Right lung (tissue), 5 donors: ENCODE measurements around the gene C16orf96. TPM values are rescaled to one million over a fixed set of nuclear protein-coding genes. Genes with fewer than 3 reads are reported as not detected.

ENCODE experiments used
- DNase-seq, 2 donors: peaks; one replicate each; pipeline ENCODE4 v3.0.0-alpha.2; 2013
- polyA plus RNA-seq, 5 donors: library from polyadenylated mRNA; unstranded; fragments of 120-200 nt; gene quantifications; one replicate each; pipeline versions ENCODE4 v1.2.1 to v1.2.3, GENCODE V29; 2013; ENCODE audit warnings: inconsistent platforms in 1 of 5, low replicate concordance in 1 of 5; ENCODE audit not compliant: insufficient read length in 5 of 5, insufficient read depth in 1 of 5

Gene C16orf96
- polyA plus RNA-seq, 5 donors = 0.27 to 0.54 (median 0.33) TPM

DNA sequence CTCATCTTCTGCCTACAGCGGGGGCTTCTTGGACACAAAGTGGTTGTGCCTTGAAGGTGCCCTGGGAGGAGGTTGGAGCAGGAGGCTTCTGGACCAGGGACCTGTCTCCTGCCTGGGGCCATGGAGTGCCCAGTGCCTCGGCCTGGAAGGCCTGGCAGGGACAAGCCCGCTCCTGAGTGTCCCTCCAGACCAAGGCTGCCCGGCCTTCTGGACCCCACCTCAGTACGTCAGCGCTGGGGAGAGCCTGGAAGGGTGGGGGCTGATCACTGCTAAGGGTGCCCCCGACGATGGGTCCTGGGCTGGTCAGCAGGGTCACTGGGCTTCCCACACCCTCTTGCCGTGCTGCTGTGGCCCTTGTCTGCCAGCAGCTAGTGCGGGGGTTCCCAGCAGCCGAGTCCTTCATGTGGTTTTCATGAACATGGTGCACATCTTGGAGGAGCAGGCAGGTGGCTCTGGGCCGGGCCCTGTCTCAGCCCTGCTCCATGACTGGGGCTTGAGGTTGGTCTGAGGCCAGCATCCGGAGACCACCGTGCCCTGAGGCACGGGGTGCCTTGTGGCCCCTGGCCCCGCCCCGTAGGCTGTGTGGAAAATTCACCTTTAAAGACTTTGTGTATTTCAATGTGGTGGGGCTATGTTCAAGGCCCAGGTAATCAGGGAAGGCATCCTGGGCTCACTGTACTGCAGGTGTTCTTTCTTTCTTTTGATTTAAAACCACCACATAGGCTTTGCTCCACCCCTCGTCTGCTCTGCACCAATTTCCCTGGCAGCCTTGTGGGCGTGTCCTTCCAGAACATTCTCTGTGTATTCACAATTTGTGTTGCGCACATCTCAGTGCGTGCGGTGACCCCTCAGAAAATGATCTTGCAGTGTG is 90.9 kb downstream of the C16orf96 start:
- no peak for DNase-seq

GRCh38 chr16:4647644-4647980 is 91.5 kb downstream of the C16orf96 start:
- no peak for DNase-seq

DNA sequence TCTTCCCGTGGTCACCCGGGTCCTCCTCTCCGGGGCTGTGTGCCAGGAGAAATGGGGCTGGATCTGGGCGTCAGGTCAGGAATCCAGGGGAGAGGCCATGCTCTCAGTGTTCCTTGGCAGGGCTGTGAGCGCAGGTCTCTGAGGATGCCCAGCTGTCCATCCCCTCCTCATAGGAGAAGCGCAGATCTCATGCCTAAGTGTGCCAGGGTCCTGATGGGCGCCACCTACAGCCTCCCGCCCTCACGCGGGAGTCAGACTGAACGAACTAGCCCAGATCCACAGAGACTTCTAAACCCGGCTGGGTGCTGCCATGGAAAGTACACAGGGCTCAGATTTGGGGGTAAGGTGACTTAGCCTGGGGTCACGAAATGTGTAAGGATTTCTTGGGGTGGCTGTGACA is 92.8 kb downstream of the C16orf96 start:
- no peak for DNase-seq

DNA sequence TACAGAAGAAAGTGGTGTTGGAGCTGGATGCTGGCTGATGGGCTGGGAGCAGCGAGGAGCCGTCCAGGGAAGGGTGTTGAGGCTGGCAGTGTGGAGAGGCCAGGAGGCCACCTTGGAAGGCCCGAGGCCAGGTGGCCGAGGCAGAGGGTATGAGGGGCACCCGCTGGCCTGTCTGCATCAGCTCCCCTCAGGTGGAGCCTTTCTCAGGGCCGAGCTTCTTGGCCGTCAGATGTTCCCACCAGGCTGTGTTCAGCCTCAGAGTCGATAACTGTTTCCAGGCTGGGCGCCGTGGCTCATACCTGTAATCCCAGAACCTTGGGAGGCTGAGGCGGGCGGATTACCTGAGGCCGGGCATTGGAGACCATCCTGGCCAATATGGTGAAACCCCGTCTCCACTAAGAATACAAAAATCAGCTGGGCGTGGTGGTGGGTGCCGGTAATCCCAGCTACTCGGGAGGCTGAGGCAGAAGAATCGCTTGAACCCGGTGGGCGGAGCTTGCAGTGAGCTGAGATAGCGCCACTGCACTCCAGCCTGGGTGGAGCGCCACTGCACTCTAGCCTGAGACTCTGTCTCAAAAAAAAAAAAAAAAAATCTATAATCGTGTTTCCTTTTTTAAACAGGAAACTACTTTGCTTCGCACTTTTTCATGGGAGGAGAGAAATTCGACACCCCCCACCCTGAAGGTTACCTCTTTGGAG is 93.8 kb downstream of the C16orf96 start:
- no peak for DNase-seq

Other genes starting within 250 kb of the C16orf96 start
- 10 to 100 TPM; 13.7 to 35.3 (median 22.8) TPM for gene GLIS2, start 240.3 kb upstream of the C16orf96 start, polyA plus RNA-seq
- 10 to 100 TPM; 15.0 to 36.9 (median 26.0) TPM for gene PAM16, start 205.0 kb upstream of the C16orf96 start, polyA plus RNA-seq
- gene VASN, start 184.5 kb upstream of the C16orf96 start, polyA plus RNA-seq = 10 to 100 TPM; 10.3 to 24.3 (median 17.1) TPM
- gene CORO7, start 139.7 kb upstream of the C16orf96 start, polyA plus RNA-seq = 10 to 100 TPM; 13.9 to 26.1 (median 18.5) TPM
- gene DNAJA3, start 130.5 kb upstream of the C16orf96 start, polyA plus RNA-seq = 10 to 100 TPM; 30.6 to 39.5 (median 36.1) TPM
- gene NMRAL1, start 81.7 kb upstream of the C16orf96 start, polyA plus RNA-seq = 10 to 100 TPM; 32.9 to 51.1 (median 42.7) TPM
- gene HMOX2, start 79.9 kb upstream of the C16orf96 start, polyA plus RNA-seq = 10 to 100 TPM; 38.7 to 57.1 (median 39.5) TPM
- gene CDIP1, start 17.6 kb upstream of the C16orf96 start, polyA plus RNA-seq = 10 to 100 TPM; 17.1 to 29.3 (median 19.1) TPM
- 10 to 100 TPM; 10.2 to 34.0 (median 18.5) TPM for gene UBALD1, start 58.5 kb downstream of the C16orf96 start, polyA plus RNA-seq
- gene MGRN1, start 68.5 kb downstream of the C16orf96 start, polyA plus RNA-seq = 10 to 100 TPM; 38.2 to 87.7 (median 58.2) TPM
- gene NUDT16L1, start 137.2 kb downstream of the C16orf96 start, polyA plus RNA-seq = 10 to 100 TPM; 26.0 to 57.7 (median 31.2) TPM
- gene ANKS3, start 177.9 kb downstream of the C16orf96 start, polyA plus RNA-seq = 10 to 100 TPM; 20.5 to 33.0 (median 28.6) TPM
- 1 to 10 TPM; 1.6 to 4.8 (median 2.4) TPM for gene DNAAF8, start 178.2 kb downstream of the C16orf96 start, polyA plus RNA-seq
- 10 to 100 TPM; 12.7 to 20.4 (median 16.9) TPM for gene ZNF500, start 210.8 kb downstream of the C16orf96 start, polyA plus RNA-seq
- gene SEPTIN12, start 232.0 kb downstream of the C16orf96 start, polyA plus RNA-seq = under 1 TPM in 2 of 5 donors, not detected in 3; 0.19 to 0.38 TPM
- gene SMIM22, start 239.0 kb downstream of the C16orf96 start, polyA plus RNA-seq = 1 to 10 TPM; 2.2 to 5.0 (median 4.4) TPM
- 10 to 100 TPM; 25.1 to 55.7 (median 39.4) TPM for gene ROGDI, start 246.3 kb downstream of the C16orf96 start, polyA plus RNA-seq